Uterus (tissue), 2 donors: ENCODE data around the gene NUP153.

Experiments used
- POLR2A ChIP-seq, 2 donors: fragments of 450-650 bp; IDR thresholded peaks; one replicate each; pipeline ENCODE4 v1.6.1; 2016; ENCODE audit warnings: antibody characterized with exemption in 2 of 2, mild to moderate bottlenecking in 1 of 2, moderate library complexity in 1 of 2
- TF ChIP-seq, protein P1 (sequence below), 4 experiments: fragments of 200-600 bp in 2 of 4; fragments of 450-650 bp in 2 of 4; sonication (generic) in 2 of 4; IDR thresholded peaks; one replicate each; pipeline ENCODE4 v1.5.1; 2016 to 2019; ENCODE audit warnings: antibody characterized with exemption in 4 of 4, mild to moderate bottlenecking in 2 of 4, moderate library complexity in 1 of 4

DNA sequence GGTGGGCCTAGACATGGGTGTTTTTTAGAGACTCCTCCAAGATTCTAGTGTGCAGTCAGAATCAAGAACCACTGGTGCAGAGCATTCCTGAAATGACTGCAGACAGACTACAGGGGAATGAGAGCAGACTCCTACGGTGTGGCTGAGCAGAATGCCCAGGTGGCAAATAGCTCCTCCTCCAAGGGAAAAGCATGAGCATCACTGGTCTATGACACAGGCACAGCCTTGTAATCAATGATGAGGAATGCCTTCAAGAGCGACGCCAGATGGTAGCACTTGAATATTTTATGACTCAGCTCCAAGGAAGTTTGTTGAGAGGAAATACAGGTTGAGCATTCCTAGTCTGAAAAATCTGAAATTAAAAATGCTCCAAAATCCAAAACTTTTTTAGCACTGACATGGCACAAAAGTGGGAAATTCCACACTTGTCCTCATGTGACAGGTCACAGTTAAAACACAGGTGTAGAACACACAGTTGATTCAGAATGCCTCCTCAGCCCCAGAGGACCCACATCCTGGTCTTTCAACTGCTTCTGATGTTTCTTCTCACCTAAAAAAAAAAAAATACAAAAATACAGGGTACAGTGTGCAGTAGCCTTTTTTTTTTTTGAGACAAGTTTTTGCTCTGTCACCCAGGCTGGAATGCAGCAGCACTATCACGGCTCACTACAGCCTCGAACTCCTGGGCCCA is 117.2 kb downstream of the NUP153 start:
- TF ChIP-seq, protein P1, sequence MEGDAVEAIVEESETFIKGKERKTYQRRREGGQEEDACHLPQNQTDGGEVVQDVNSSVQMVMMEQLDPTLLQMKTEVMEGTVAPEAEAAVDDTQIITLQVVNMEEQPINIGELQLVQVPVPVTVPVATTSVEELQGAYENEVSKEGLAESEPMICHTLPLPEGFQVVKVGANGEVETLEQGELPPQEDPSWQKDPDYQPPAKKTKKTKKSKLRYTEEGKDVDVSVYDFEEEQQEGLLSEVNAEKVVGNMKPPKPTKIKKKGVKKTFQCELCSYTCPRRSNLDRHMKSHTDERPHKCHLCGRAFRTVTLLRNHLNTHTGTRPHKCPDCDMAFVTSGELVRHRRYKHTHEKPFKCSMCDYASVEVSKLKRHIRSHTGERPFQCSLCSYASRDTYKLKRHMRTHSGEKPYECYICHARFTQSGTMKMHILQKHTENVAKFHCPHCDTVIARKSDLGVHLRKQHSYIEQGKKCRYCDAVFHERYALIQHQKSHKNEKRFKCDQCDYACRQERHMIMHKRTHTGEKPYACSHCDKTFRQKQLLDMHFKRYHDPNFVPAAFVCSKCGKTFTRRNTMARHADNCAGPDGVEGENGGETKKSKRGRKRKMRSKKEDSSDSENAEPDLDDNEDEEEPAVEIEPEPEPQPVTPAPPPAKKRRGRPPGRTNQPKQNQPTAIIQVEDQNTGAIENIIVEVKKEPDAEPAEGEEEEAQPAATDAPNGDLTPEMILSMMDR (IDR thresholded peaks at IDR 0.05): no peak
- TF ChIP-seq POLR2A (IDR thresholded peaks at IDR 0.05): no peak
